ENCODE results near the gene MCRS1.

DNA sequence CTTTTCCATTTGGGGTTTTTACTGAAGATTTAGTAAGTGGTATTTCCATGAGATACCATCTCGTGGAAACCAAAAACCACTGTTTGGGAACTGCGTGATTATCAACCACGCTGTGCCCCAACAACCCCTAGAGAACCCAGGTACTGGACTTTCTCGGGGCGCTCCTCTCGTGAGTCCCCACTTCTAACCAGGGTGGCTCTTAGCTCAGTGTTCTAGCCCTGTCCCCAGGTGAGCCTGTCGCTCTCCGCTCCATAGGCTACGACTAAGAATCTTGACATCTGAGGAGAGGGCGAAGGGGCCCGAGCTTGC is 686 bp downstream of the MCRS1 start:
- TF ChIP-seq ZNF274 (IDR thresholded peaks at IDR 0.05; ENCODE audit: low read depth, low read length) (no peak), YY1 (IDR thresholded peaks at IDR 0.05; ENCODE audit: insufficient read depth, insufficient read length) (no peak), SUZ12 (IDR thresholded peaks at IDR 0.05; ENCODE audit: extremely low read depth, insufficient read depth, insufficient read length) (no peak)

Data from NT2/D1 (cell line).